ENCODE measurements around the gene RGS6. TPM values are rescaled to one million over a fixed set of nuclear protein-coding genes. Genes with fewer than 3 reads are reported as not detected.

RGS6 gene
- total RNA-seq, 2 experiments from 2014 or later, result not detected

GRCh38 chr14:72253503-72253902 lies 321.3 kb downstream of the RGS6 start:
- Histone ChIP-seq H3K27ac (ENCODE audit: low read depth in 1 of 2, low read length in 2 of 2) (no peak overlapping the region), H3K9me3 (ENCODE audit: control insufficient read depth in 1 of 2, insufficient read depth in 1 of 2, low read length in 2 of 2) (no peaks in the 10 kb centered on the region), H3K4me3 (ENCODE audit: low read length) (no peak overlapping the region), H3K4me1 (ENCODE audit: insufficient read depth, low read length) (no peaks in the 10 kb centered on the region), H3K36me3 (ENCODE audit: insufficient read depth, low read length) (no peaks in the 10 kb centered on the region), H3K27me3 (ENCODE audit: control insufficient read depth in 1 of 2, insufficient read depth in 2 of 2, low read length in 2 of 2) (no peaks in the 10 kb centered on the region)
- H3K4me3 Mint-ChIP-seq, result no peak overlapping the region
- ATAC-seq (ENCODE audit: poor library complexity), result no peak
- DNase-seq, result no peak
- peaks cover 5% of the 10 kb centered on the region for H3K27me3 Mint-ChIP-seq
- H3K4me1 Mint-ChIP-seq (ENCODE audit: low read depth), result no peaks in the 10 kb centered on the region
- POLR2A ChIA-PET, result no interaction called here
- intact Hi-C loops (cut with DNase I, micrococcal nuclease), result no loop called here
- CTCF ChIA-PET, result no interaction called here
- H3K27ac Mint-ChIP-seq, result no peak overlapping the region
- no peaks in the 10 kb centered on the region for H3K36me3 Mint-ChIP-seq (ENCODE audit: low read depth)
- no peak for TF ChIP-seq CTCF (IDR thresholded peaks at IDR 0.05)
- H3K9me3 Mint-ChIP-seq, result peaks cover 2% of the 10 kb centered on the region

GRCh38 chr14:72254202-72254936 lies 322.1 kb downstream of the RGS6 start:
- DNase-seq, result no peak
- Mint-ChIP-seq H3K4me3 (no peak overlapping the region), H3K27me3 (no peaks in the 10 kb centered on the region), H3K36me3 (ENCODE audit: low read depth) (no peaks in the 10 kb centered on the region), H3K4me1 (ENCODE audit: low read depth) (no peaks in the 10 kb centered on the region), H3K9me3 (peaks cover 4% of the 10 kb centered on the region), H3K27ac (no peak overlapping the region)
- H3K27ac ChIP-seq (ENCODE audit: low read depth in 1 of 2, low read length in 2 of 2), result no peak overlapping the region
- no peaks in the 10 kb centered on the region for H3K4me1 ChIP-seq (ENCODE audit: insufficient read depth, low read length)
- H3K36me3 ChIP-seq (ENCODE audit: insufficient read depth, low read length), result no peaks in the 10 kb centered on the region
- no peak for ATAC-seq (ENCODE audit: poor library complexity)
- no peak overlapping the region for H3K4me3 ChIP-seq (ENCODE audit: low read length)
- ChIA-PET POLR2A (no interaction called here), CTCF (no interaction called here)
- intact Hi-C loops (cut with DNase I, micrococcal nuclease), result no loop called here
- H3K9me3 ChIP-seq (ENCODE audit: control insufficient read depth in 1 of 2, insufficient read depth in 1 of 2, low read length in 2 of 2), result peaks cover 0 to under 1% of the 10 kb centered on the region in 2 experiments
- TF ChIP-seq CTCF (IDR thresholded peaks at IDR 0.05), result no peak
- H3K27me3 ChIP-seq (ENCODE audit: control insufficient read depth in 1 of 2, insufficient read depth in 2 of 2, low read length in 2 of 2), result peaks cover 0 to 3% of the 10 kb centered on the region in 2 experiments

GRCh38 chr14:72254937-72255472 lies 322.8 kb downstream of the RGS6 start:
- no peak overlapping the region for H3K27ac ChIP-seq (ENCODE audit: low read depth in 1 of 2, low read length in 2 of 2)
- intact Hi-C loops (cut with DNase I, micrococcal nuclease), result no loop called here
- no peak overlapping the region for H3K27ac Mint-ChIP-seq
- POLR2A ChIA-PET, result no interaction called here
- H3K9me3 Mint-ChIP-seq, result peaks cover 2% of the 10 kb centered on the region
- no peaks in the 10 kb centered on the region for H3K27me3 Mint-ChIP-seq
- ATAC-seq (ENCODE audit: poor library complexity), result no peak
- no peak overlapping the region for H3K4me3 Mint-ChIP-seq
- H3K27me3 ChIP-seq (ENCODE audit: control insufficient read depth in 1 of 2, insufficient read depth in 2 of 2, low read length in 2 of 2), result peaks cover 0 to 3% of the 10 kb centered on the region in 2 experiments
- no peaks in the 10 kb centered on the region for H3K4me1 Mint-ChIP-seq (ENCODE audit: low read depth)
- H3K9me3 ChIP-seq (ENCODE audit: control insufficient read depth in 1 of 2, insufficient read depth in 1 of 2, low read length in 2 of 2), result peaks cover 0 to 5% of the 10 kb centered on the region in 2 experiments
- CTCF ChIA-PET, result no interaction called here
- no peaks in the 10 kb centered on the region for H3K4me1 ChIP-seq (ENCODE audit: insufficient read depth, low read length)
- no peak for TF ChIP-seq CTCF (IDR thresholded peaks at IDR 0.05)
- DNase-seq, result no peak
- H3K4me3 ChIP-seq (ENCODE audit: low read length), result no peak overlapping the region
- no peaks in the 10 kb centered on the region for H3K36me3 Mint-ChIP-seq (ENCODE audit: low read depth)
- H3K36me3 ChIP-seq (ENCODE audit: insufficient read depth, low read length), result no peaks in the 10 kb centered on the region

Data from CD4-positive, alpha-beta T cell (primary cell).